ENCODE measurements around the gene IFIT1. TPM values are rescaled to one million over a fixed set of nuclear protein-coding genes. Genes with fewer than 3 reads are reported as not detected.

The IFIT1 gene
- total and polyA plus RNA-seq, 2 donors (not counting 3 experiments of a cell fraction or from before 2014, with no cell fraction given), result 0.51 to 0.75 TPM

DNA sequence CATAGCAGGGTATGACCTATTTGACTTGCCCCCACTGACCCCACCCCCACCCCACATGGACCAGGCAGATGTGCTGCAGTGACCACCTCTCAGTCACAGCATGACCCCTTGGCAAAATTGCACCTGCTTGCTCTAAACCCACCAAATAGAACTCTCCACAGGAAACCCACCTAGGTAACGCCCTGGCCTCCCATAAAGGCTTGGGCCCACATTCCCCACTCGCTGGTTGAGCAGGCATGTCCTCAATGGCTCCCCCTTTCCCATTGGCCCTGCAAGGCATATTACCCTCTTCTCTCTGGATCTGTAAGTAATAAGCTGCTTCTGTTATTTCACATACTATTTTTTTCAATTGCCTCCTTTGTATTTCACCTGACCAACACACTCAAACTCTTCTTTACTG lies 2.7 kb downstream of the IFIT1 start:
- ChIA-PET POLR2A (no interaction called here), CTCF (no interaction called here)

DNA sequence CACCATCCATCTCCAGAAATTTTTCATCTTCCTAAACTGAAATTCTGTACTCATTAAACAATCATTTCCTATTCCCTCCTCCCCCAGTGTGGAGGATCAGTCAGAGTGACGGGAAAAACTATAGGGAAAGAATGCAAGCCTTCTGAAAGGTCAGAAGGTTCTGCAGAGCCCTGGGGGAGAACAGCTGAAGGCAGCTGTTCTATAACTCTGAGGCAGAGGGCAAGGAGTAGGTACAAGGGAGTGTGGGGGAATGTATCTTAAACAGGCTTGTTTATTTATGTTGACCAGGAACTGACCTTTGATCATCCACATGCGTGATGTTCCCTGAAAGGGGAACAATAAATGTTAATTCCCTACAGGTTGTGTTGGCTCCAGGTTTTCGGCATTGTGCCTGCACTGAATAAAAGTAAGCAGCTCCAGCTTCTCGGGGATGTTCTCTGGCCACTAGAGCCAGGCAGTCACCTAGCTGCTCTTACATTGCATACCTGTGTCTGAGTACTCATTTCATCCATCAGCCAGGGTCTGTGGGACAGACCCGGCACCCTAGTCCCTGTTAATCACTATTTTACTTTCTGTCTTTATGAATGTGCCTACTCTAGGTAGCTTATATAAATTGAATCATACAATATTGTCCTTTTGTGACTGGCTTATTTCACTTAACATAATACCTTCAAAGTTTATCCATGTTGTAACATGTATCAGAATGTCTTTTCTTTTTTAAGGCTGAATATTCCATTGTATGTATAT lies 5.8 kb downstream of the IFIT1 start:
- intact Hi-C loops (cut with micrococcal nuclease), result no loop called here
- no TSS peak for BruUV-seq (replicated peaks)
- FAIRE-seq, result no peak
- Histone ChIP-seq H3K4me3 (replicated peaks in 1 of 3; ENCODE audit: insufficient read depth in 1 of 3, low read depth in 1 of 3, low read length in 3 of 3) (no peak overlapping the region), H3K4me2 (ENCODE audit: insufficient read depth, low read length) (no peak overlapping the region), H3K9ac (replicated peaks; ENCODE audit: extremely low read depth, insufficient read depth, low read length) (no peak overlapping the region), H3K9me3 (replicated peaks; ENCODE audit: control insufficient read depth, insufficient read depth, low read length) (no peaks in the 10 kb centered on the region), H3K36me3 (ENCODE audit: control insufficient read depth in 2 of 2, extremely low read depth in 1 of 2, insufficient read depth in 2 of 2, low read length in 2 of 2) (no peaks in the 10 kb centered on the region), H3K79me2 (ENCODE audit: control insufficient read depth, insufficient read depth, low read length) (no peaks in the 10 kb centered on the region), H2AFZ (ENCODE audit: low read depth, low read length) (no peak overlapping the region), H3K4me1 (ENCODE audit: control insufficient read depth, extremely low read depth, insufficient read depth, low read length) (no peaks in the 10 kb centered on the region), H3K27ac (ENCODE audit: insufficient read depth, low read depth, low read length) (no peak overlapping the region), H3K9me1 (replicated peaks; ENCODE audit: control insufficient read depth, extremely low read depth, insufficient read depth, low read length) (no peaks in the 10 kb centered on the region), H3K27me3 (ENCODE audit: control insufficient read depth in 2 of 2, insufficient read depth in 2 of 2, low read length in 2 of 2) (no peaks in the 10 kb centered on the region), H4K20me1 (replicated peaks; ENCODE audit: control insufficient read depth, extremely low read depth, insufficient read depth, low read length) (no peaks in the 10 kb centered on the region)
- POLR2A ChIA-PET, result no interaction called here
- CTCF ChIA-PET, result no interaction called here
- dilution Hi-C loops (cut with MboI; ENCODE audit: extremely low pct_ligation_motif_present, low sequenced_read_pairs), result no loop called here
- TF ChIP-seq POLR2A (IDR thresholded peaks at IDR 0.05; ENCODE audit: low read depth, low read length) (no peak), GATA2 (IDR thresholded peaks at IDR 0.05; ENCODE audit: insufficient read depth, insufficient read length, low read depth, low read length) (no peak), JUN (IDR thresholded peaks at IDR 0.05; ENCODE audit: borderline replicate concordance, insufficient read depth, insufficient read length, low read depth) (no peak), POLR2AphosphoS5 (IDR thresholded peaks at IDR 0.05; ENCODE audit: insufficient read depth, low read depth, low read length) (no peak), FOS (IDR thresholded peaks at IDR 0.05; ENCODE audit: borderline replicate concordance, insufficient read depth, low read length) (no peak)
- TF ChIP-seq, protein P1, sequence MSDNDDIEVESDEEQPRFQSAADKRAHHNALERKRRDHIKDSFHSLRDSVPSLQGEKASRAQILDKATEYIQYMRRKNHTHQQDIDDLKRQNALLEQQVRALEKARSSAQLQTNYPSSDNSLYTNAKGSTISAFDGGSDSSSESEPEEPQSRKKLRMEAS (IDR thresholded peaks at IDR 0.05; ENCODE audit: insufficient read depth, insufficient read length), result no peak
- TF ChIP-seq, protein P2, sequence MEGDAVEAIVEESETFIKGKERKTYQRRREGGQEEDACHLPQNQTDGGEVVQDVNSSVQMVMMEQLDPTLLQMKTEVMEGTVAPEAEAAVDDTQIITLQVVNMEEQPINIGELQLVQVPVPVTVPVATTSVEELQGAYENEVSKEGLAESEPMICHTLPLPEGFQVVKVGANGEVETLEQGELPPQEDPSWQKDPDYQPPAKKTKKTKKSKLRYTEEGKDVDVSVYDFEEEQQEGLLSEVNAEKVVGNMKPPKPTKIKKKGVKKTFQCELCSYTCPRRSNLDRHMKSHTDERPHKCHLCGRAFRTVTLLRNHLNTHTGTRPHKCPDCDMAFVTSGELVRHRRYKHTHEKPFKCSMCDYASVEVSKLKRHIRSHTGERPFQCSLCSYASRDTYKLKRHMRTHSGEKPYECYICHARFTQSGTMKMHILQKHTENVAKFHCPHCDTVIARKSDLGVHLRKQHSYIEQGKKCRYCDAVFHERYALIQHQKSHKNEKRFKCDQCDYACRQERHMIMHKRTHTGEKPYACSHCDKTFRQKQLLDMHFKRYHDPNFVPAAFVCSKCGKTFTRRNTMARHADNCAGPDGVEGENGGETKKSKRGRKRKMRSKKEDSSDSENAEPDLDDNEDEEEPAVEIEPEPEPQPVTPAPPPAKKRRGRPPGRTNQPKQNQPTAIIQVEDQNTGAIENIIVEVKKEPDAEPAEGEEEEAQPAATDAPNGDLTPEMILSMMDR (IDR thresholded peaks at IDR 0.05; ENCODE audit: extremely low read depth in 1 of 2, insufficient read depth in 1 of 2, low read depth in 1 of 2, low read length in 2 of 2), result no peak
- DNase-seq (ENCODE audit: low read depth, low spot score), result peak; percentile 16

More for the DNA sequence above, 2.7 kb downstream of the IFIT1 start:
- no peak for FAIRE-seq
- Histone ChIP-seq H3K27ac (ENCODE audit: insufficient read depth, low read depth, low read length) (no peak overlapping the region), H2AFZ (ENCODE audit: low read depth, low read length) (no peak overlapping the region), H3K9ac (replicated peaks; ENCODE audit: extremely low read depth, insufficient read depth, low read length) (no peak overlapping the region), H3K4me2 (ENCODE audit: insufficient read depth, low read length) (no peak overlapping the region), H3K36me3 (ENCODE audit: control insufficient read depth in 2 of 2, extremely low read depth in 1 of 2, insufficient read depth in 2 of 2, low read length in 2 of 2) (no peaks in the 10 kb centered on the region), H3K9me1 (replicated peaks; ENCODE audit: control insufficient read depth, extremely low read depth, insufficient read depth, low read length) (no peaks in the 10 kb centered on the region), H3K9me3 (replicated peaks; ENCODE audit: control insufficient read depth, insufficient read depth, low read length) (no peaks in the 10 kb centered on the region), H3K27me3 (ENCODE audit: control insufficient read depth in 2 of 2, insufficient read depth in 2 of 2, low read length in 2 of 2) (no peaks in the 10 kb centered on the region), H3K4me3 (replicated peaks in 1 of 3; ENCODE audit: insufficient read depth in 1 of 3, low read depth in 1 of 3, low read length in 3 of 3) (no peak overlapping the region), H4K20me1 (replicated peaks; ENCODE audit: control insufficient read depth, extremely low read depth, insufficient read depth, low read length) (no peaks in the 10 kb centered on the region), H3K79me2 (ENCODE audit: control insufficient read depth, insufficient read depth, low read length) (no peaks in the 10 kb centered on the region), H3K4me1 (ENCODE audit: control insufficient read depth, extremely low read depth, insufficient read depth, low read length) (peaks cover 10% of the 10 kb centered on the region)
- intact Hi-C loops (cut with micrococcal nuclease), result no loop called here
- no peak for DNase-seq (ENCODE audit: low read depth, low spot score)
- dilution Hi-C loops (cut with MboI; ENCODE audit: extremely low pct_ligation_motif_present, low sequenced_read_pairs), result no loop called here
- TF ChIP-seq GATA2 (IDR thresholded peaks at IDR 0.05; ENCODE audit: insufficient read depth, insufficient read length, low read depth, low read length), result no peak
- TF ChIP-seq FOS (IDR thresholded peaks at IDR 0.05; ENCODE audit: borderline replicate concordance, insufficient read depth, low read length), result no peak
- no peak for TF ChIP-seq POLR2A (IDR thresholded peaks at IDR 0.05; ENCODE audit: low read depth, low read length)
- no peak for TF ChIP-seq JUN (IDR thresholded peaks at IDR 0.05; ENCODE audit: borderline replicate concordance, insufficient read depth, insufficient read length, low read depth)
- BruUV-seq (replicated peaks), result no TSS peak

Measured in endothelial cell of umbilical vein (primary cell).